GM12892 (cell line): ENCODE measurements around the gene LIME1.

ENCODE experiments used
- DNase-seq: peaks from one replicate; pipeline ENCODE4 v3.0.0; 2011; ENCODE audit not compliant: insufficient read length
- FAIRE-seq: peaks from 2 replicates; lab custom pipeline; 2011; peaks lifted over from hg19 to GRCh38; lab: Jason Lieb, UNC
- POLR2A ChIP-seq: IDR thresholded peaks from 2 replicates; pipeline ENCODE4 v1.6.1; 2011; ENCODE audit warnings: low read depth, low read length, control low read depth
- POLR2AphosphoS5 ChIP-seq: IDR thresholded peaks from 2 replicates; pipeline ENCODE4 v1.6.1; 2011; ENCODE audit warnings: low read depth, low read length, control low read depth
- TAF1 ChIP-seq: IDR thresholded peaks from 2 replicates; pipeline ENCODE4 v1.6.1; 2011; ENCODE audit warnings: low read depth, mild to moderate bottlenecking, control low read depth, low read length, borderline replicate concordance

LIME1 gene

DNA sequence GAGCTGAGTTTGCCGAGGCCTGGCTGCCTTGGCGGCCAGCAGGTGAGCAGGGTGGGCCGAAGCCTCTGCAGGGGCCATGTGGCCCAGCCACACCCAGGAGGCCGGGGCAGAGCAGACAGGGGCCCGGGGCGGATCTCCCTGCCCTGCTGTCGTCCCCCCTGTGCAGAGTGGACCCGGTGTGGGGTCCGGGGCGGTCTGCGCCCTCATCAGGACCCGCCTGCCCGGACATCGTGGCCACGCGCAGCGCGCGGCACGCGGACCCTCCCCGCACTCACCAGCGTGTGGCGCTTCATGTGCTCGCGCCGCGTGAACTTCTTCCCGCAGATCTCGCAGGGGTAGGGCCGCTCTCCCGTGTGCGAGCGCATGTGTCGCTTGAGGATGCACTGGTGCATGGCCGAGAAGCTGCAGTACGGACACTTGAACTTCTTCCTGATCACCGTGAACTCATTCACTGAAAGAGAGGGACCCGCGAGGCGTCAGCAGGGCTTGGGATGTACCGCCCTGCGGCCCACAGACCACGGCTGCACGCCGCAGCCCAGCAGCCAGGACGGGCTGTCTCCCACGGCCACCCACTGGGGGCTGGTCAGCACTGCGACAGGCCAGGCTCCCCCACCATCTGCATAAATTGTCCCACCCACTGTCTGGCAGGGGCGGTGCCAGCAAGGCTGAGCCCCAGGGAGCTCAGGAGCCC, 16.1 kb downstream of the LIME1 start:
- no peak for DNase-seq
- no peak for FAIRE-seq

DNA sequence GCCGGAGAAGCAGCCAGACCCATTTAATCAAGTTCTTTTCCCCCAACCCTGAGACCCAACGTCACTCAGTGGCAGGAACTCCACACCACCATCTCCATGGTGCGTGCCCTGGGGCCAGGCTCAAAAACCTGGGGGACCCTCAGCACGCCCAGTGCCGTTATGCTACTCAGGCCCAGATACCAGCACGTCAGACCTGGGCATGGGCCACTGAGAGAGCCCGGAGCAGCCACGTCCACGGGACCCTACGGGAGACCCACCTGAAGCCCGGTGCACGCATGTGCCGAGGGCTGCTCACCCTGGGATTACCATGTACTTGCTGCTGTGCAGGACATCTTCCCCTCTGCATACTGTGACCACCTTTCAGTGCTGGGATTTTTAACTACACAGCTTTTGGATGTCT, 16.9 kb downstream of the LIME1 start:
- TF ChIP-seq TAF1 = no peak
- TF ChIP-seq POLR2A = no peak
- DNase-seq (no peak), FAIRE-seq (no peak)

More for the DNA sequence above, 16.1 kb downstream of the LIME1 start:
- TF ChIP-seq TAF1 (no peak), POLR2AphosphoS5 (no peak), POLR2A (no peak)

DNA sequence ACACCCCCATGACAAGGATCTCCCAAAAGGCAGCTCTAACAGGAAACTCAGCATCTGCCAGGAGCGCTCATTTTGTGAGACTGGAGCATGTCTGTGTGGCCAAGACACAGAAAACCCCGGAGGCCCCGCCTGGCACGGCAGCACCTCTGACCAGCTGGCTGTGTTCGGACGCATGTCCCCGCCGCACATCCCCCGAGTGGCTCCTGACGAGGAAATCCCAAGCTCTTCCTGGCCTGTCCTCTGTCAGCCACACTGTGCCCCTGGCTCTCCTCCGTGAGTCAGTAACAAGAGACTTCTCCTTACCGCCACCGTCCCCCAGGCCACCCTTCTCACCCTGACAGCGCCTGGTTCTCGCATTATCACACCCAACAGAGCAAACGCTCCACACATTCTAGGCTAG, 17.5 kb downstream of the LIME1 start:
- TF ChIP-seq POLR2AphosphoS5 (no peak), POLR2A (no peak), TAF1 (no peak)
- FAIRE-seq (no peak), DNase-seq (no peak)

DNA sequence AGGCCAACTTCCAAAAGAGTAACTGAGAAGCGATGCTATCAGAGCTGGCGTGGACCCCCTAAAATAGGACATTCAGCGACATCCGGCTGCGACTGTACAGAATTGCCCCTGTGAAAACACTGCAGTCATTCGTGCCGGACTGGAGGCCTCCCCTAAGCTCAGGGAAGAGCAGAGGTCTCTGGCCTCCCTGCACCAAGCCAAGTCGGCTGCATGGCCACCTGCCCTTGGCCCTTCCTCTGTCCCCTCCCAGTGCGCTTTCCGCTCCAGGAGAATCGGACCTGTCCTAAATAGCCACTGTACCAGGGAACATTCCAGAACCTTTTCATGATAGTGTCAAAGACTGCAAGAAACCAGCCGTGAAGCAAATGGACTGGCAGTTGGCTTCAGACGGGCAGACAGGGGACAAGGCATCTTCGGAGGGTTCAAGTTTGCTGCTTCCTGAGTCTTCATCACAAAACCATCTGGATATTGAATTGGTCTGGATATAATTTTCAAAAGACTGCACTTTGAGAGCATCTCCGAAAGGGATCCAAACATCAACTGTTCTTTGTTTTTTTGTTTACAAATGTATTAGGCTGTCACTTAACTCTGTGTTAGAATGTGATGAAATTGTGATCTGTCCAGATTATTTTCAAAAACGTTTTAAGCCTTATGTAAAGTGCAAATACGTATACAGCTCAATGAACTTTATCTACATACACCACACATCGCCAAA, 19.6 kb downstream of the LIME1 start:
- FAIRE-seq (no peak), DNase-seq (no peak)
- no peak for TF ChIP-seq TAF1
- no peak for TF ChIP-seq POLR2A
- no peak for TF ChIP-seq POLR2AphosphoS5

DNA sequence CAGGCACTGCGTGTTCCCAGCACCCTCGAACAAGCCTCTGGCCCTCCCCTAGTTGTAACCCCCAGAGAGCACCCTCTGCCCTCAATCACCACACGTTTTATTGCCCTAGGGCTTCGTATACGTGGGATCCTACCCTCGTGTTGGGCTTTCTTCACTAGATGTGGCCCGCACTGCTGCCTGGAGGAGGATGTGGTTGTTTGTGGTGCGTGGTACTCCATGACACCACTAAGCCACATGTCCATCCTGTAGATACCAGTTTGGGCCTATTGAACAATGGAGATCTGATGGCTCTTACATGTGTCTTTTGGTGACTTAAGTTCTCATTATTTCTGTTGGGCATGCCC, 20.2 kb downstream of the LIME1 start:
- DNase-seq (no peak), FAIRE-seq (no peak)
- TF ChIP-seq POLR2A (no peak), POLR2AphosphoS5 (no peak), TAF1 (no peak)

DNA sequence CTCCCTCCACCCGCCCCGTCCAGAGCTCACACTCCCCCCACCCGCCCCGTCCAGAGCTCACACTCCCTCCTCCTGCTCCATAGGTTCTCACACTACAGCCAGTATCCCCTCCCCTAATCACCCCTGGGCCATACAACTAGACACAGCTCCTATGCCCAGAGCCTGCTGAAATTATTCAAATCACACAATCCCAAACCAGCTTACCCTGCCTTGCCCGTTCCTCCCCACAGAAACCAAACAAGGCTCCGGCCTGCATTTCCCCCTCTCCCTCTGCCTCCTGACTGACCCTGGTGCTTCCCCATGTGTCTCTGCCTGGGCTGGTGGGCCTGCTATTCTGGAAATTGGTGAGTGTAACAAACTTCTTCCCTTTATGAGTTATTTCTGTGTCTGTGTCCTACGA, 21.7 kb downstream of the LIME1 start:
- DNase-seq (no peak), FAIRE-seq (no peak)
- TF ChIP-seq TAF1 = no peak
- TF ChIP-seq POLR2AphosphoS5 = no peak
- no peak for TF ChIP-seq POLR2A

DNA sequence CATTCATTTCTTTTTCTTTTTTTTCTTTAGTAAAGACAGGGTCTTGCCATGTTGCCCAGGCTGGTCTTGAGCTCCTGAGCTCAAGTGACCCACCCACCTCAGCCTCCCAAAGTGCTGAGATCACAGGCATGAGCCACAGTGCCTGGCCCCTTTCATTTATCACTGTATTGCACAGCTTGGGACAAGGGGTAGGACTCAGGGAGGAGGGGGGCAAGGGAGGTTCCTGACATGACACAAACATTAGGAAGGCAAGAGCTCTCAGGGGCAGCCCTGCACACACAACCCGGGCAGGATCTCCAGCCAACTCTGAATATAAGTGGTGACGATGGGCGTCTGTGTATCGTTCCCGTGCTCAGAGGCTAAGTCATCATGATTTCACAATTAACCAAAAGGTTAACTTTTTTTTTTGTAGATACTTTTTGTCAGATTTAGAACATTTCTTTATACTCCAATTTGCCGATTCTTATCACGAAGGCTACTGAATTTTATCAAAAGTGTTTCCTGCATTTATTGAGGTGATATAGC, 23.0 kb downstream of the LIME1 start:
- FAIRE-seq = no peak
- no peak for DNase-seq
- TF ChIP-seq TAF1 = no peak
- TF ChIP-seq POLR2A = no peak
- TF ChIP-seq POLR2AphosphoS5 = no peak

DNA sequence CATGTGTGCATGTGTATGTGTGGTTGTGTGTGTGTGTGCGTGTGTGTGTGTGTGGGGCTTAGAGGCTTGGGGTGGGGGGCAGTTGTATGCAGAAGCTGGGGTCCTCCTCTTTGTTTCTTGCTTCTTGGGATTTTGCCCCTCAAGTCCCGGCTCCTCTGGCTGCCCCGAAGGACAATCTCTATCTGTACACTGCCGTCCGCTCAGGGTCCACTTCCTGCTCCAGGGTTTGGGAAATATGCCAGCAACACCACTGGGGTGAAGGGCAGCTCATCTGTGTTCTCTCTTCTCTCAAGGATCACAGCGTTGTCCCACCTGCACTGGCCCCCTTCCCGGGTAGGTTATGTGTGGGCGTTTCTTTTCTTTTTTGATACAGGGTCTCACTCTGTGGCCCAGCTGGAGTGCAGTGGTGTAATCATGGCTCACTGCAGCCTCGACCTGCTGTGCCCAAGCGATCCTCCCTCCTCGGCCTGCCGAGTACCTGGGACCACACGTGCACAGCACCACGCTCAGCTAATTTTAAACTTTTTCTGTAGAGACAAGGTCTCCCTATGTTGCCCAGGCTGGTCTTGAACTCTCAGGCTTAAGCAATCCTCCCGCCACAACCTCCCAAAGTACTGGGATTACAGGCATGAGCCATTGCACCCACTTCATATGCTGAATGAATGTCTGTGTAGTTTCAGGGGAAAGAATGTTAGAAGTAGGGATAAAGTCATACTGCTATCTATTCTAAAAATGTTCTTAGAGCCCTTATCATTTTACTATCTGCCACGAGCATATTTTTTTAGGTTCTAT, 28.8 kb downstream of the LIME1 start:
- TF ChIP-seq POLR2AphosphoS5 (no peak), TAF1 (no peak), POLR2A (no peak)
- FAIRE-seq = no peak

DNA sequence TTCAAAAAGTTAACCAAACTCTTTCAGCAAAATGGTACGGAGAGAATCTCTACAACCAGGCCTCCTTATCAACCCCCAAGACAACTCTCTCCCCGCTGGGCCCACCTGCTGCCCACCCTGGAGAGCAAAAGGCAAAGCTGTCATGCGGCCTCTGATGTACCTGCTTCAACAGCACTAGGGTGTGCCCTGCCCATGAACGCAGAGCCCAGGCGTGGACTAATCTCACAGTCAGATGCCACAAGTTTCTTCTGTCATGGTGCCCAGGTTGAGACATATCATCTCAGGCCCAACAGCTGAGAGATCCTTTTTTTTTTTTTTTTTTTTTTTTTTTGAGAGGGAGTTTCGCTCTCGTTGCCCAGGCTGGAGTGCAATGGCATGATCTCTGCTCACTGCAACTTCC, 29.4 kb downstream of the LIME1 start:
- TF ChIP-seq TAF1 (no peak), POLR2A (no peak), POLR2AphosphoS5 (no peak)
- no peak for FAIRE-seq

More for the DNA sequence above, 28.8 kb downstream of the LIME1 start:
- DNase-seq = no peak

DNA sequence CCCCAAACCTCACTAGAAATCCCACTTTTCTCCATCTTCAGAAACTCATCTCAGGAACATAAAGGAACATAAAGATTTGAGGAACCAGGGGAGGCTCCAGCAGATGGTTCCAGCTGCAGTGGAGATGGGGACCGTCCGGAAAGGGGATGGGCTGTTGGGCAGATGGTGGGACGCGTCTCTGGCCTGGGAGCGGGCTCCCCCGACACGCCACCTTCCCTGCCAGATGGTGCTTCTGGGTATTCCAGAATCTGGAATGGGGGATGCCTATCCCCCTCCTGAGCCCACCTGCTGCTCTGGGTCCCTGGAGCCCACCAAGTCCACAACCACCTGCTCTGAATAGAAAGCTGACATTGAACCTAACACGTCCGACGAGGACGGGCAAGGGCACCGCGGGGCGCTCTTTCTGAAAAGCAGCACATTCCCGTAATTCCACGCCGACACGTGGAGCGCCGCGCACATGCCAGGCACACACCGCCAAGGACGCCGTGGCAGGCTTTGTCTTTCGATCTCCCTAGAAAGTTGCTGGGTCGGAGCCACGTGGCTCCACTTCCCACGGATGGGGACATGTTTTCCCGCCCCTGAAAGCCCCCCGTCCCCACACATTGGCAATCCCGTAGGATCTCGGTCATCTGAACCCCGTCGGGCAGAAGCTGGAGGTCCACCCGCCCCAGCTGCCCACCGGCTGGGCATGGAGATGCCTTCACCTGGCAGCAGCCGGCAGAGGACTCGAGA, 30.4 kb downstream of the LIME1 start:
- FAIRE-seq (no peak), DNase-seq (no peak)
- TF ChIP-seq POLR2AphosphoS5 (no peak), POLR2A (no peak), TAF1 (no peak)

More for the DNA sequence above, 29.4 kb downstream of the LIME1 start:
- no peak for DNase-seq
